Measurements from ENCODE around the gene ZNF581. TPM values are rescaled to one million over a fixed set of nuclear protein-coding genes. Genes with fewer than 3 reads are reported as not detected.

Gene ZNF581
- total RNA-seq, 2 donors from 2014 or later, result 8.0 to 12.0 TPM

Other genes starting within 250 kb of the ZNF581 start
- gene UBE2S, start 235.9 kb upstream of the ZNF581 start, total RNA-seq, result 10 to 100 TPM; 17.6 to 23.3 TPM
- gene SHISA7, start 200.3 kb upstream of the ZNF581 start, total RNA-seq, result not detected
- gene ISOC2, start 182.0 kb upstream of the ZNF581 start, total RNA-seq, result 10 to 100 TPM; 23.1 to 25.1 TPM
- gene C19orf85, start 178.9 kb upstream of the ZNF581 start, total RNA-seq, result not detected
- gene ZNF628, start 167.0 kb upstream of the ZNF581 start, total RNA-seq, result 1 to 10 TPM; 5.7 to 7.9 TPM
- gene NAT14, start 158.5 kb upstream of the ZNF581 start, total RNA-seq, result 10 to 100 TPM; 15.8 to 16.3 TPM
- gene SSC5D, start 155.2 kb upstream of the ZNF581 start, total RNA-seq, result 10 to 100 TPM; 32.4 to 40.6 TPM
- gene SBK2, start 106.5 kb upstream of the ZNF581 start, total RNA-seq, result not detected
- gene SBK3, start 98.1 kb upstream of the ZNF581 start, total RNA-seq, result not detected
- 1 to 10 TPM; 7.4 to 7.6 TPM for gene ZNF579, start 62.8 kb upstream of the ZNF581 start, total RNA-seq
- gene FIZ1, start 44.1 kb upstream of the ZNF581 start, total RNA-seq, result 1 to 10 TPM; 7.8 to 9.7 TPM
- 10 to 100 TPM; 10.6 to 11.1 TPM for gene ZNF524, start 43.4 kb upstream of the ZNF581 start, total RNA-seq
- 10 to 100 TPM; 10.1 to 12.6 TPM for gene ZNF865, start 38.0 kb upstream of the ZNF581 start, total RNA-seq
- 1 to 10 TPM; 3.6 to 4.3 TPM for gene ZNF784, start 19.1 kb upstream of the ZNF581 start, total RNA-seq
- gene ZNF580, start 2.6 kb upstream of the ZNF581 start, total RNA-seq, result 10 to 100 TPM; 32.0 to 36.7 TPM
- gene CCDC106, start 4.6 kb downstream of the ZNF581 start, total RNA-seq, result 10 to 100 TPM in 1 of 2 donors, 1 to 10 TPM in 1; 8.6 to 13.6 TPM
- 10 to 100 TPM; 89.3 to 91.7 TPM for gene U2AF2, start 11.4 kb downstream of the ZNF581 start, total RNA-seq
- gene EPN1, start 31.6 kb downstream of the ZNF581 start, total RNA-seq, result 10 to 100 TPM; 75.5 to 76.4 TPM
- gene NLRP9, start 94.8 kb downstream of the ZNF581 start, total RNA-seq, result not detected
- not detected for gene RFPL4A, start 115.4 kb downstream of the ZNF581 start, total RNA-seq
- not detected for gene RFPL4AL1, start 125.5 kb downstream of the ZNF581 start, total RNA-seq
- gene NLRP11, start 188.3 kb downstream of the ZNF581 start, total RNA-seq, result not detected
- gene NLRP4, start 192.9 kb downstream of the ZNF581 start, total RNA-seq, result not detected